Heart left ventricle (tissue), 13 donors: ENCODE measurements around the gene P2RX3.

Experiments
- POLR2A ChIP-seq, 2 donors: fragments of 450-650 bp; IDR thresholded peaks; one replicate each; pipeline ENCODE4 v1.6.1; 2017; ENCODE audit warnings: antibody characterized with exemption in 2 of 2, mild to moderate bottlenecking in 2 of 2, moderate library complexity in 2 of 2
- TF ChIP-seq, protein P1 (sequence below), 12 donors: fragments of 200-600 bp; sonication (generic) in 4 of 12; IDR thresholded peaks; one replicate each; pipeline versions ENCODE4 v1.5.0 to v1.8.0; 2018 to 2022; ENCODE audit warnings: antibody characterized with exemption in 12 of 12, mild to moderate bottlenecking in 5 of 12
- donor health status: ischemic (EF 13 %, LVEDD 7.1; RV severe dilation, severe dysfunction).
- donor health status: DM: no; HTN: yes; CAD: no.
- donor health status: DM: no; HTN: no; CAD: no.
- donor health status: ischemic (EF 25% LVEDD 6.9; RV normal size, moderate dysfunction).
- donor health status: ischemic (EF 25% LVEDD 5.7; RV mildly dilated, moderate dysfunction).
- donor health status: ischemic (EF 35%, LVEDD 5.7; RV mildly dilated, moderate dysfunction).
- donor health status: nonischemic (EF 11% LVEDD 7.7; RV severe dilation, severe dysfunction).
- donor health status: DM: yes; HTN: yes; CAD: no.
- donor health status: PGD.
- donor health status: ischemic (EF 29% LVEDD 5.4; RV normal size, mild dysfunction).
- donor health status: nonischemic (EF 23%, LVEDD 6.1; RV moderate dilation, normal function).

DNA sequence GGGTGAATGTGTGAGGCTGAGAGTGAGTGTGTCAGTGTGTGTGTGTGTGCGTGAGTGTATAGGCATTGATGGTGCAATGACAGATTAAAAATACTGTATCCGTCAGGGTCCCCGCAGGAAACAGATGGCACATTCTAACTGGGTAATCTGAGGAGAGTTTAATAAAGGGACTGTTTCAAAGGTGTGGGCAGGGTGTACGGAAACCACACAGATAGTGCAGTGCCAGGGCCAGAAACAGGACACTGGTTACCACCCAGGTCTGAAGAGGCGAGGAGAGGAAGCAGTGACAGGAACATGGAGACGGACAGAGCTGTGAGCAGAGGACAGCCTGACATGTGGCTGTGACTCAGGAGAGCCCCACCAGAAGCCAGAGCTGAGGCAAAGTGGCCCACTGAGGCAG, 16.5 kb downstream of the P2RX3 start:
- TF ChIP-seq, protein P1, sequence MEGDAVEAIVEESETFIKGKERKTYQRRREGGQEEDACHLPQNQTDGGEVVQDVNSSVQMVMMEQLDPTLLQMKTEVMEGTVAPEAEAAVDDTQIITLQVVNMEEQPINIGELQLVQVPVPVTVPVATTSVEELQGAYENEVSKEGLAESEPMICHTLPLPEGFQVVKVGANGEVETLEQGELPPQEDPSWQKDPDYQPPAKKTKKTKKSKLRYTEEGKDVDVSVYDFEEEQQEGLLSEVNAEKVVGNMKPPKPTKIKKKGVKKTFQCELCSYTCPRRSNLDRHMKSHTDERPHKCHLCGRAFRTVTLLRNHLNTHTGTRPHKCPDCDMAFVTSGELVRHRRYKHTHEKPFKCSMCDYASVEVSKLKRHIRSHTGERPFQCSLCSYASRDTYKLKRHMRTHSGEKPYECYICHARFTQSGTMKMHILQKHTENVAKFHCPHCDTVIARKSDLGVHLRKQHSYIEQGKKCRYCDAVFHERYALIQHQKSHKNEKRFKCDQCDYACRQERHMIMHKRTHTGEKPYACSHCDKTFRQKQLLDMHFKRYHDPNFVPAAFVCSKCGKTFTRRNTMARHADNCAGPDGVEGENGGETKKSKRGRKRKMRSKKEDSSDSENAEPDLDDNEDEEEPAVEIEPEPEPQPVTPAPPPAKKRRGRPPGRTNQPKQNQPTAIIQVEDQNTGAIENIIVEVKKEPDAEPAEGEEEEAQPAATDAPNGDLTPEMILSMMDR (IDR thresholded peaks at IDR 0.05): no peak
- TF ChIP-seq POLR2A (IDR thresholded peaks at IDR 0.05): no peak
